GM12874 (cell line): ENCODE data around the gene TARDBP.

Experiments used
- TF ChIP-seq, protein P1 (sequence below): IDR thresholded peaks from 2 replicates; pipeline ENCODE4 v1.5.1; 2011; ENCODE audit warnings: low read depth, mild to moderate bottlenecking, control low read depth, low read length, moderate library complexity; ENCODE audit not compliant: insufficient read depth

Gene TARDBP

DNA sequence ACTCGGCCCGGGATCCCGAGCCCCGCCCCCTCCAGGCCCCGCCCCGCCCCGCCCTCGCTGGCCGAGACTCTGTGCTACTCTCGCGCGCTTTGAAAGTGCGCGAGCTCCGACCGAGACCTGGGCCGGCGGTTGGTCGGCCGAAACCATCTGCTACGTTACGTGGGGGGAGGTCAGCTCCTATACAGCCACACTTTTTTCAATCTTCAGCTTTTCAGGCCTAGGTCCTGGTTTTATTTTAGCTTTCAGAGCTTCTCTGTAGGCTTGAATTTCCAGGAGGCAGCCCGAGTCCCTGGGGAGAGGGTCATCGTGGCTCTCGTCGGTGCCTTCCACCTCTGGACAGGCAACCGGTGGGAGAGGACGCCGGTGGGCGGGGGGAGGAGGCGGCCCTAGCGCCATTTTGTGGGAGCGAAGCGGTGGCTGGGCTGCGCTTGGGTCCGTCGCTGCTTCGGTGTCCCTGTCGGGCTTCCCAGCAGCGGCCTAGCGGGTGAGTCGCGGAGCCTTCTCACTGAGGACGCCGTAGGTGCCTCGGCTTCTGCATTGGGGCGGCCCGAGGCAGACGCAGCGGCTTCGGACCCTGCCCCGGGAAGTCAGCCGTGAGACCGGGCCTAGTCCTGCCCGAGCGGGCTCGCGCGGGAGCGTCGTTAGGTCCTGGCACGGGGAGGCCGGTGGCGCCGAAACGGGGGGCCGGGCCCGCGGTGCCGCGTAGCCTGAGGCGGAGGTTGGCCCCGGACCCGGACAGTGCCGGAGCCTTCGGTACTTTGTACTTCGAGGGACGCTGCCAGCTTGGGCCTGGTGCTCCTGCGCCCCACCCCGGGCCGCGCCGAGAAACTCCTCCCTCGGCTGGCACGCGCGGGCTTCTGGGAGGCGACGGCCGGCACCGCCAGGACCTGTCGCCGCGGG, at the start of gene TARDBP:
TARDBP (plus strand) TSS at position 395 of the 900 bp plus-strand sequence. CDS start 1,074 bp downstream, outside the sequence.
- TF ChIP-seq, protein P1, sequence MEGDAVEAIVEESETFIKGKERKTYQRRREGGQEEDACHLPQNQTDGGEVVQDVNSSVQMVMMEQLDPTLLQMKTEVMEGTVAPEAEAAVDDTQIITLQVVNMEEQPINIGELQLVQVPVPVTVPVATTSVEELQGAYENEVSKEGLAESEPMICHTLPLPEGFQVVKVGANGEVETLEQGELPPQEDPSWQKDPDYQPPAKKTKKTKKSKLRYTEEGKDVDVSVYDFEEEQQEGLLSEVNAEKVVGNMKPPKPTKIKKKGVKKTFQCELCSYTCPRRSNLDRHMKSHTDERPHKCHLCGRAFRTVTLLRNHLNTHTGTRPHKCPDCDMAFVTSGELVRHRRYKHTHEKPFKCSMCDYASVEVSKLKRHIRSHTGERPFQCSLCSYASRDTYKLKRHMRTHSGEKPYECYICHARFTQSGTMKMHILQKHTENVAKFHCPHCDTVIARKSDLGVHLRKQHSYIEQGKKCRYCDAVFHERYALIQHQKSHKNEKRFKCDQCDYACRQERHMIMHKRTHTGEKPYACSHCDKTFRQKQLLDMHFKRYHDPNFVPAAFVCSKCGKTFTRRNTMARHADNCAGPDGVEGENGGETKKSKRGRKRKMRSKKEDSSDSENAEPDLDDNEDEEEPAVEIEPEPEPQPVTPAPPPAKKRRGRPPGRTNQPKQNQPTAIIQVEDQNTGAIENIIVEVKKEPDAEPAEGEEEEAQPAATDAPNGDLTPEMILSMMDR: no peak

DNA sequence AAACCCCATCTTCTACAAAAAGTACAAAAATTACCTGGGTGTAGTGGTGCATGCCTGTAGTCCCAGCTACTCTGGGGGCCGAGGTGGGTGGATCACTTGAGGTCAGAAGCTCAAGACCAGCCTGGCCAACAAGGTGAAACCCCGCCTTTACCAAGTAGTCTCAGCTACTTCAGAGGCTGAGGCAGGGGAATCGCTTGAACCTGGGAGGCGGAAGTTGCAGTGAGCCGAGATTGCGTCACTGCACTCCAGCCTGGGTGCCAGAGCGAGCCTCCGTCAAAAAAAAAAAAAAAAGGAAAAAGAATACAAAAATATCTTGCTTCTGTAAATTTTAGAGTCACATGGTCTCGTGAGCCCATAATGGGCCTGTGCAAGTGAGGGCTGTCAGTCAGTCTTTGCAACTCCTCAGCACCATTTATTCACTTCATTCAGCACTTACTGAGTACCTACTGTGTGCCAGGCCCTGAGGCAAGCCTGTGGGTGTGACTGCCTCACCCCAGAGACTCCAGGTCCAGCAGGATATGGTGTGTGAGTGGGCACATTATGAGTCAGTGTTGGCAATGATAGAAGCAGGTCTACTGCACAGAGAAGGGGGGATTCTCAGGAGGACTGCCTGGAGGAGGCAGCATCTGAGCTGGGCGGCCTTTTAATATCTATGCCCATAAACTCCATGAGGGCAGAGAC, 46.8 kb upstream of the TARDBP start:
- TF ChIP-seq, protein P1: no peak

GRCh38 chr1:10967090-10967489, 45.4 kb upstream of the TARDBP start:
- TF ChIP-seq, protein P1: no peak

- TF ChIP-seq, protein P1: no peak
These were observed 44.0 kb upstream of the TARDBP start for GRCh38 chr1:10968411-10968826.

DNA sequence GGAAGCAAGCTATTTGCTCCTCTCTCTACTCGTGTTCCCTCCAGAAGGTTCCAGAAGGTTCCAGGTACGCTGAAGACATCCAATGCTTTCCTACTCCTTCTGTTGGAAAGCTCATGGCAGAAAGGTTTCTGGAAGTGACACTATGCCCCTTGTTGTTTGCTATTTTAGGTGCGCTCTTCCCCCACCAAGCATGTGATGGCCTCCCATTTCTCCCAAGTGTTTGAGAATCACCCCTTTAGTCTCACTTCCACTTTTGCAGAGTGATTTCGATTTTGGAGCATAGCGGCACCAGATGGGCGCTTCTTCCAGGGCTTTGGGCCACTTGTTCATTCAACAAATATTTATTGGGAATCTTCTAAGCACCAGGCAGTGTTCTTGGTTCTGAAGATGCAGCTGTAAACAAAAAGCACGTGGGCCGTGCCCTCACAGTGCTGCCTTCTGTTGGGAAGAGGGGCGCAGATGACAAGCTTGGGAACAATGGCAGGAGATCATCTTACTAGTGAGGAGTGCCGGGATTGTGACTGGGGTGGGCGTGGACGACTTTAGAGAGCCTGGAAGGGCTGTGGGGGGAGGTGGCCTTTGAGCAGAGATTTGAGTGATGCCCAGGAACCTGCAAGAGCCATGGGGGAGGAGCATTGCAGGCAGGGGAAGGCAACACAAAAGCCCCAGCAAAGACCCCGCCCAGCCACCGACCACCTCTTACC, 43.0 kb upstream of the TARDBP start:
- TF ChIP-seq, protein P1: no peak

GRCh38 chr1:10969971-10970332, 42.5 kb upstream of the TARDBP start:
- TF ChIP-seq, protein P1: no peak

- TF ChIP-seq, protein P1: no peak
These were observed 38.9 kb upstream of the TARDBP start for GRCh38 chr1:10973552-10973951.
